ENCODE results near the gene RASGRF2.

GRCh38 chr5:81228084-81228483 is 267.9 kb downstream of the RASGRF2 start:
- TF ChIP-seq CEBPB (IDR thresholded peaks at IDR 0.05; ENCODE audit: low read depth, low read length) (no peak), SAP30 (IDR thresholded peaks at IDR 0.05; ENCODE audit: insufficient read depth, insufficient replicate concordance, low read length) (no peak), SIX5 (IDR thresholded peaks at IDR 0.05; ENCODE audit: low read depth, low read length) (no peak), TBP (IDR thresholded peaks at IDR 0.05; ENCODE audit: low read depth, low read length) (no peak), POLR2AphosphoS5 (IDR thresholded peaks at IDR 0.05; ENCODE audit: low read depth, low read length) (no peak), ZNF274 (IDR thresholded peaks at IDR 0.05; ENCODE audit: borderline replicate concordance, extremely low read depth, low read length) (no peak), POLR2A (IDR thresholded peaks at IDR 0.05; ENCODE audit: control extremely low read depth in 1 of 2, low read depth in 2 of 2, low read length in 2 of 2) (no peak), SP1 (IDR thresholded peaks at IDR 0.05; ENCODE audit: low read depth, low read length) (no peak), BACH1 (IDR thresholded peaks at IDR 0.05; ENCODE audit: low read length) (no peak), RAD21 (IDR thresholded peaks at IDR 0.05 in 1 of 2, conservative IDR thresholded peaks at IDR 0.05 in 1 of 2; ENCODE audit: low read depth in 2 of 2, low read length in 2 of 2) (no peak)
- TF ChIP-seq, protein P1, sequence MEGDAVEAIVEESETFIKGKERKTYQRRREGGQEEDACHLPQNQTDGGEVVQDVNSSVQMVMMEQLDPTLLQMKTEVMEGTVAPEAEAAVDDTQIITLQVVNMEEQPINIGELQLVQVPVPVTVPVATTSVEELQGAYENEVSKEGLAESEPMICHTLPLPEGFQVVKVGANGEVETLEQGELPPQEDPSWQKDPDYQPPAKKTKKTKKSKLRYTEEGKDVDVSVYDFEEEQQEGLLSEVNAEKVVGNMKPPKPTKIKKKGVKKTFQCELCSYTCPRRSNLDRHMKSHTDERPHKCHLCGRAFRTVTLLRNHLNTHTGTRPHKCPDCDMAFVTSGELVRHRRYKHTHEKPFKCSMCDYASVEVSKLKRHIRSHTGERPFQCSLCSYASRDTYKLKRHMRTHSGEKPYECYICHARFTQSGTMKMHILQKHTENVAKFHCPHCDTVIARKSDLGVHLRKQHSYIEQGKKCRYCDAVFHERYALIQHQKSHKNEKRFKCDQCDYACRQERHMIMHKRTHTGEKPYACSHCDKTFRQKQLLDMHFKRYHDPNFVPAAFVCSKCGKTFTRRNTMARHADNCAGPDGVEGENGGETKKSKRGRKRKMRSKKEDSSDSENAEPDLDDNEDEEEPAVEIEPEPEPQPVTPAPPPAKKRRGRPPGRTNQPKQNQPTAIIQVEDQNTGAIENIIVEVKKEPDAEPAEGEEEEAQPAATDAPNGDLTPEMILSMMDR (IDR thresholded peaks at IDR 0.05; ENCODE audit: control extremely low read depth in 1 of 3, insufficient read depth in 1 of 3, low read depth in 1 of 3, low read length in 3 of 3): no peak

All from H1 (cell line).